ENCODE results near the gene ATXN10. TPM values are rescaled to one million over a fixed set of nuclear protein-coding genes. Genes with fewer than 3 reads are reported as not detected.

ATXN10 gene
- total and polyA plus RNA-seq, 2 of the 13 experiments (the other 11 are each of a cell fraction or from before 2014, with no cell fraction given): 60.1 to 194 TPM

GRCh38 chr22:45891021-45891421 is 219.4 kb downstream of the ATXN10 start:
- no peak overlapping the region for H3K9ac ChIP-seq (ENCODE audit: insufficient read depth, low read depth, low read length)
- no TSS peak for BruUV-seq (replicated peaks)
- H3K4me1 ChIP-seq (ENCODE audit: insufficient read depth, low read length): no peaks in the 10 kb centered on the region
- CTCF ChIA-PET (ENCODE audit: low intra/inter-chr PET ratio, low total read pairs): no interaction called here
- no peak overlapping the region for H3K27ac ChIP-seq (ENCODE audit: extremely low read length, insufficient read depth, low read length)
- no peak overlapping the region for H3K4me3 ChIP-seq (replicated peaks in 1 of 3; ENCODE audit: insufficient read depth in 1 of 3, low read depth in 2 of 3, low read length in 3 of 3)
- H2AFZ ChIP-seq (ENCODE audit: low read length): no peak overlapping the region
- DNase-seq (ENCODE audit: low spot score) (no peak), FAIRE-seq (no peak), ATAC-seq (no peak)
- H3K9me3 ChIP-seq (ENCODE audit: low read length): no peaks in the 10 kb centered on the region
- WGBS (ENCODE audit: low lambda C conversion rate): 73% methylated on average over 37 of the region's 37 CpGs
- in situ Hi-C loops (cut with HindIII; ENCODE audit: extremely low pct_ligation_motif_present, low pct_unique_long_range_greater_than_20kb): no loop called here
- no peak overlapping the region for H3K4me2 ChIP-seq (ENCODE audit: low read depth, low read length)
- peaks cover 10 to 72% of the 10 kb centered on the region in 2 experiments for H3K27me3 ChIP-seq (ENCODE audit: control insufficient read depth in 1 of 2, insufficient read depth in 2 of 2, low read length in 2 of 2)
- no peaks in the 10 kb centered on the region for H4K20me1 ChIP-seq (ENCODE audit: insufficient read depth, low read length)
- H3K79me2 ChIP-seq (ENCODE audit: insufficient read depth, low read length): no peaks in the 10 kb centered on the region
- no peaks in the 10 kb centered on the region for H3K36me3 ChIP-seq (replicated peaks in 1 of 2; ENCODE audit: control insufficient read depth in 1 of 2, insufficient read depth in 2 of 2, low read length in 2 of 2)
- intact Hi-C loops (cut with micrococcal nuclease; ENCODE audit: unreplicated experiment): no loop called here
- POLR2A ChIA-PET: no interaction called here
- TF ChIP-seq SRSF4 (IDR thresholded peaks at IDR 0.05; ENCODE audit: low read depth, low read length, poor library complexity, severe bottlenecking) (no peak), MXD1 (CRISPR knock-in tag; IDR thresholded peaks at IDR 0.05) (no peak), ATF6 (CRISPR knock-in tag; conservative IDR thresholded peaks at IDR 0.05) (no peak), FOXP1 (IDR thresholded peaks at IDR 0.05) (no peak), FOXP1 (CRISPR knock-in tag; IDR thresholded peaks at IDR 0.05) (no peak), ZNF674 (CRISPR knock-in tag; IDR thresholded peaks at IDR 0.05; ENCODE audit: low read depth) (no peak), ZBED4 (CRISPR knock-in tag; IDR thresholded peaks at IDR 0.05; ENCODE audit: borderline replicate concordance) (no peak), MAF1 (CRISPR knock-in tag; IDR thresholded peaks at IDR 0.05; ENCODE audit: borderline replicate concordance) (no peak), ZNF768 (CRISPR knock-in tag; IDR thresholded peaks at IDR 0.05) (no peak), ARID4A (CRISPR knock-in tag; IDR thresholded peaks at IDR 0.05; ENCODE audit: borderline replicate concordance) (no peak), ZNF776 (CRISPR knock-in tag; IDR thresholded peaks at IDR 0.05) (no peak), KAT2B (IDR thresholded peaks at IDR 0.05; ENCODE audit: borderline replicate concordance, low read depth, low read length) (no peak), SRY (CRISPR knock-in tag; IDR thresholded peaks at IDR 0.05) (no peak), HOXA5 (CRISPR knock-in tag; IDR thresholded peaks at IDR 0.05) (no peak), ZNF180 (CRISPR knock-in tag; IDR thresholded peaks at IDR 0.05; ENCODE audit: borderline replicate concordance, low read depth) (no peak), HMGA1 (CRISPR knock-in tag; conservative IDR thresholded peaks at IDR 0.05) (no peak)

All from HepG2 (cell line).